Loucy (cell line): ENCODE results near the gene PAX2.

Experiments
- EZH2phosphoT487 ChIP-seq: fragments of 200-600 bp; IDR thresholded peaks from 2 replicates; pipeline ENCODE4 v1.6.1; 2018; ENCODE audit warnings: antibody characterized with exemption, mild to moderate bottlenecking, moderate library complexity, borderline replicate concordance
- TF ChIP-seq, protein P1 (sequence below): fragments of 200-600 bp; sonication (generic); conservative IDR thresholded peaks from 2 replicates; pipeline ENCODE4 v1.5.1; 2014; ENCODE audit warnings: mild to moderate bottlenecking, antibody characterized with exemption, low read length

- TF ChIP-seq, protein P1, sequence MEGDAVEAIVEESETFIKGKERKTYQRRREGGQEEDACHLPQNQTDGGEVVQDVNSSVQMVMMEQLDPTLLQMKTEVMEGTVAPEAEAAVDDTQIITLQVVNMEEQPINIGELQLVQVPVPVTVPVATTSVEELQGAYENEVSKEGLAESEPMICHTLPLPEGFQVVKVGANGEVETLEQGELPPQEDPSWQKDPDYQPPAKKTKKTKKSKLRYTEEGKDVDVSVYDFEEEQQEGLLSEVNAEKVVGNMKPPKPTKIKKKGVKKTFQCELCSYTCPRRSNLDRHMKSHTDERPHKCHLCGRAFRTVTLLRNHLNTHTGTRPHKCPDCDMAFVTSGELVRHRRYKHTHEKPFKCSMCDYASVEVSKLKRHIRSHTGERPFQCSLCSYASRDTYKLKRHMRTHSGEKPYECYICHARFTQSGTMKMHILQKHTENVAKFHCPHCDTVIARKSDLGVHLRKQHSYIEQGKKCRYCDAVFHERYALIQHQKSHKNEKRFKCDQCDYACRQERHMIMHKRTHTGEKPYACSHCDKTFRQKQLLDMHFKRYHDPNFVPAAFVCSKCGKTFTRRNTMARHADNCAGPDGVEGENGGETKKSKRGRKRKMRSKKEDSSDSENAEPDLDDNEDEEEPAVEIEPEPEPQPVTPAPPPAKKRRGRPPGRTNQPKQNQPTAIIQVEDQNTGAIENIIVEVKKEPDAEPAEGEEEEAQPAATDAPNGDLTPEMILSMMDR, result no peak
- TF ChIP-seq EZH2phosphoT487, result no peak
These were observed 22.0 kb downstream of the PAX2 start for GRCh38 chr10:100767422-100767775.
